Heart right ventricle (tissue), 16 donors: Measurements from ENCODE around the gene RASGRF2. TPM values are rescaled to one million over a fixed set of nuclear protein-coding genes. Genes with fewer than 3 reads are reported as not detected.

Experiments
- ATAC-seq, 8 donors: fragments of 200-7000 bp; cut with Tn5 transposase; one replicate each; pipeline ENCODE4 v1.9.1; 2020; ENCODE audit warnings: mild to moderate bottlenecking in 8 of 8, moderate library complexity in 8 of 8, moderate number of reproducible peaks in 1 of 8
- DNase-seq, 2 donors: peaks; one replicate each; pipeline ENCODE4 v3.0.0-alpha.2; 2020
- H3K27ac ChIP-seq, 10 donors: fragments of 200-600 bp; sonication (generic) in 2 of 10; one replicate each; pipeline versions ENCODE4 v1.5.0 to v1.8.0; 2020 to 2022; ENCODE audit warnings: mild to moderate bottlenecking in 3 of 10
- H3K27me3 ChIP-seq, 7 donors: fragments of 200-600 bp; one replicate each; pipeline ENCODE4 v1.8.0; 2021 to 2022; ENCODE audit warnings: mild to moderate bottlenecking in 2 of 7
- H3K36me3 ChIP-seq, 9 donors: fragments of 200-600 bp; sonication (generic) in 1 of 9; one replicate each; pipeline versions ENCODE4 v1.5.0 to v1.8.0; 2020 to 2022; ENCODE audit warnings: mild to moderate bottlenecking in 2 of 9
- H3K4me1 ChIP-seq, 9 donors: fragments of 200-600 bp; sonication (generic) in 1 of 9; one replicate each; pipeline versions ENCODE4 v1.5.0 to v1.8.0; 2020 to 2022; ENCODE audit warnings: mild to moderate bottlenecking in 4 of 9
- H3K4me3 ChIP-seq, 10 donors: fragments of 200-600 bp; sonication (generic) in 2 of 10; one replicate each; pipeline versions ENCODE4 v1.5.0 to v1.8.0; 2020 to 2022; ENCODE audit warnings: mild to moderate bottlenecking in 7 of 10, moderate library complexity in 2 of 10
- H3K9me3 ChIP-seq, 11 donors: fragments of 200-600 bp in 10 of 11; sonication (generic) in 2 of 11; one replicate each; pipeline versions ENCODE4 v1.5.0 to v1.8.0; 2013 to 2022; ENCODE audit warnings: mild to moderate bottlenecking in 2 of 11, control low read depth in 1 of 11, moderate library complexity in 1 of 11
- WGBS, 2 donors: extraction: QIAGEN DNeasy Blood & Tissue Kit; methylation state at CpG; one replicate each; pipeline ENCODE4 v1.1.7; 2013; ENCODE audit warnings: inconsistent platforms in 1 of 2; 5-methylcytosine and 5-hydroxymethylcytosine counted together
- intact Hi-C, 10 donors: fragments of 100-400 bp; cut with DNase I; formaldehyde crosslinking; loops; one replicate each; pipeline versions ENCODE4 v1.11.1 to v1.14.2; 2022
- polyA plus RNA-seq, 2 donors: library from polyadenylated mRNA; stranded (reverse); fragments of 200-250 nt; gene quantifications; one replicate each; pipeline ENCODE4 v1.2.3, GENCODE V29; 2013
- total RNA-seq, 10 donors: library from RNA; stranded (reverse); fragmentation: NEBNext Ultra II Directional in 3 of 10; extraction: Animal tissue kit (Norgen Biotek cat#: 25700) in 3 of 10; gene quantifications; one replicate each; pipeline versions ENCODE4 v1.2.1 to v1.2.4, GENCODE V29; 2021 to 2023
- TF ChIP-seq, protein P1 (sequence below), 9 donors: fragments of 200-600 bp; sonication (generic) in 2 of 9; IDR thresholded peaks; one replicate each; pipeline versions ENCODE4 v1.5.0 to v1.8.0; 2021 to 2022; ENCODE audit warnings: antibody characterized with exemption in 9 of 9, mild to moderate bottlenecking in 5 of 9, moderate library complexity in 1 of 9
- donor health status: Arrhythmogenic right ventricular cardiomyopathy.
- donor health status: ischemic (EF 13 %, LVEDD 7.1; RV severe dilation, severe dysfunction).
- donor health status: healthy with polysubstance abuse.
- donor health status: DM: no; HTN: yes; CAD: no.
- donor health status: DM: no; HTN: no; CAD: no.
- donor health status: ischemic (EF 25% LVEDD 6.9; RV normal size, moderate dysfunction).
- donor health status: ischemic (EF 25% LVEDD 5.7; RV mildly dilated, moderate dysfunction).
- donor health status: healthy.
- donor health status: DM: yes; HTN: yes; CAD: no.
- donor health status: Ischemic cardiomyopathy.
- donor health status: ischemic (EF 35%, LVEDD 5.7; RV mildly dilated, moderate dysfunction).
- donor health status: nonischemic (EF 11% LVEDD 7.7; RV severe dilation, severe dysfunction).
- donor health status: DM: yes; HTN: yes; CAD: no.
- donor health status: PGD.
- donor health status: ischemic (EF 29% LVEDD 5.4; RV normal size, mild dysfunction).
- donor health status: nonischemic (EF 23%, LVEDD 6.1; RV moderate dilation, normal function).

The RASGRF2 gene
- total and polyA plus RNA-seq, 12 donors: 2.9 to 13.4 (median 6.8) TPM

DNA sequence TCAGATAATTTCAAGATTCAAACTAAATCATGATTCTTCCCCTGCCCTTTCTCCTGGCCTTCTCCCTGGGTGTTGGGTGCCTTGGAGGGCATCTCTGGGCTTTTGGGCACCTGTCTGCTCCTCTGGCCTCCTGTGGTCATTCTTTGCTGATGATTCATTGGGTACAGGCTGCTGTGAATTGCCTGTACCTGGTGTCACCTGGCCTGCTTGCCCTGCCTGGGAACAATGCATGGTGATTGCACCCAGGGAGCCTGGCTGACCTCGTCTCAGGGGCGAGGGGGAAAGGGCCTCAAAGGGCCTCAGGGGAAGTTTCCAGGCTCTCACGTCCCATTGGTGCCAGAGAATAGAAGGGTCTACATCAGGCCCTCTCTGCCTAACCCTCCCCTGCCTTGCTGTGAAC is 252.9 kb downstream of the RASGRF2 start:
- DNase-seq (no peak), ATAC-seq (no peak)
- intact Hi-C loops: no loop called here
- no peaks in the 10 kb centered on the region for H3K27me3 ChIP-seq
- H3K4me1 ChIP-seq: no peaks in the 10 kb centered on the region
- no peak overlapping the region for H3K27ac ChIP-seq
- H3K9me3 ChIP-seq: no peaks in the 10 kb centered on the region
- WGBS, 2 donors: 92 to 93% methylated on average over 3 of the region's 3 CpGs
- H3K36me3 ChIP-seq: peaks cover 0 to 75% (median 0%) of the 10 kb centered on the region in 9 donors
- TF ChIP-seq, protein P1, sequence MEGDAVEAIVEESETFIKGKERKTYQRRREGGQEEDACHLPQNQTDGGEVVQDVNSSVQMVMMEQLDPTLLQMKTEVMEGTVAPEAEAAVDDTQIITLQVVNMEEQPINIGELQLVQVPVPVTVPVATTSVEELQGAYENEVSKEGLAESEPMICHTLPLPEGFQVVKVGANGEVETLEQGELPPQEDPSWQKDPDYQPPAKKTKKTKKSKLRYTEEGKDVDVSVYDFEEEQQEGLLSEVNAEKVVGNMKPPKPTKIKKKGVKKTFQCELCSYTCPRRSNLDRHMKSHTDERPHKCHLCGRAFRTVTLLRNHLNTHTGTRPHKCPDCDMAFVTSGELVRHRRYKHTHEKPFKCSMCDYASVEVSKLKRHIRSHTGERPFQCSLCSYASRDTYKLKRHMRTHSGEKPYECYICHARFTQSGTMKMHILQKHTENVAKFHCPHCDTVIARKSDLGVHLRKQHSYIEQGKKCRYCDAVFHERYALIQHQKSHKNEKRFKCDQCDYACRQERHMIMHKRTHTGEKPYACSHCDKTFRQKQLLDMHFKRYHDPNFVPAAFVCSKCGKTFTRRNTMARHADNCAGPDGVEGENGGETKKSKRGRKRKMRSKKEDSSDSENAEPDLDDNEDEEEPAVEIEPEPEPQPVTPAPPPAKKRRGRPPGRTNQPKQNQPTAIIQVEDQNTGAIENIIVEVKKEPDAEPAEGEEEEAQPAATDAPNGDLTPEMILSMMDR (IDR thresholded peaks at IDR 0.05): no peak
- H3K4me3 ChIP-seq: no peak overlapping the region

DNA sequence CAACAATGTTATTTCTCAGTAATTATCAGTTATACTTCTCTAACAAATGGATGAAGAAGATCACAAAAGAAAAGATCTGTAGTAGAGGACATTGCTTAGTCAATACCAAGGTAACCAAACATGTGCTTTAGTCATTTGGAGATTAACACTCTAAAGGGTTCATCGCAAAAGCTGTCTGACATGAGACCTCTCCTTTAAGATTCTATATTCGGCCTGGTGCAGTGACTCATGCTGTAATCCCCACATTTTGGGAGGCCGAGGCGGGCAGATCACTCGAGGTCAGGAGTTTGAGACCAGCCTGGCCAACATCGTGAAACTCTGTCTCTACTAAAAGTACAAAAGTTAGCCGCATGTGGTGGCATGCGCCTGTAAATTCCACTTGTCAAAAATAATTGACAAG is 254.7 kb downstream of the RASGRF2 start:
- TF ChIP-seq, protein P1 (IDR thresholded peaks at IDR 0.05): no peak
- peaks cover 0 to 73% (median 0%) of the 10 kb centered on the region in 9 donors for H3K36me3 ChIP-seq
- no peaks in the 10 kb centered on the region for H3K4me1 ChIP-seq
- H3K4me3 ChIP-seq: no peak overlapping the region
- WGBS, 2 donors: 95 to 96% methylated on average over 8 of the region's 8 CpGs
- intact Hi-C loops: no loop called here
- H3K9me3 ChIP-seq: no peaks in the 10 kb centered on the region
- no peaks in the 10 kb centered on the region for H3K27me3 ChIP-seq
- DNase-seq (no peak), ATAC-seq (no peak)
- H3K27ac ChIP-seq: no peak overlapping the region

DNA sequence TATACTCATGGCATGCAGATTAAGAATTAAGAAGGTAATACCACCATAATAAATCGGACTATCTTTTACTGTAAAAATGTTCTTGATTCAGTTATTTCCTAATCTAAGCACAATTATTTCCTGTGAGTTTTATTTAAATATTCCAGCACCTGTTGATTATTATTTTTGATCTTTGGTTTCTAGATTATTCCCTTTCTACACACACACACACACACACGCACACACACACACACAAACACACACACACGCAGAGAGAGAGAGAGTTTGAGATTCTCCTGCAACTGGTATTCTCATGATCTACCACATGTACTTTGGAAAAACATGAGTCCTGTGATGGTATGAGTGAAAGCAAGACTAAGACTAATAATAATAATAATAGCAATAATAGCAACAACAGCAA is 256.0 kb downstream of the RASGRF2 start:
- H3K4me3 ChIP-seq: no peak overlapping the region
- H3K4me1 ChIP-seq: no peaks in the 10 kb centered on the region
- H3K9me3 ChIP-seq: no peaks in the 10 kb centered on the region
- 54 to 62% methylated on average over 3 of the region's 3 CpGs for WGBS, 2 donors
- peaks cover 0 to 77% (median 0%) of the 10 kb centered on the region in 9 donors for H3K36me3 ChIP-seq
- intact Hi-C loops: no loop called here
- no peak for DNase-seq
- no peak overlapping the region for H3K27ac ChIP-seq
- no peaks in the 10 kb centered on the region for H3K27me3 ChIP-seq
- ATAC-seq: no peak
- TF ChIP-seq, protein P1 (IDR thresholded peaks at IDR 0.05): no peak

- ATAC-seq (no peak), DNase-seq (no peak)
- Histone ChIP-seq H3K4me3 (no peak overlapping the region), H3K9me3 (no peaks in the 10 kb centered on the region), H3K36me3 (peaks cover 0 to 67% (median 0%) of the 10 kb centered on the region in 9 donors), H3K27ac (no peak overlapping the region), H3K27me3 (no peaks in the 10 kb centered on the region), H3K4me1 (no peaks in the 10 kb centered on the region)
- TF ChIP-seq, protein P1 (IDR thresholded peaks at IDR 0.05): no peak
- intact Hi-C loops: no loop called here
- WGBS, 2 donors: 94 to 98% methylated on average over 3 of the region's 3 CpGs
Measured at GRCh38 chr5:81219389-81219788, 259.2 kb downstream of the RASGRF2 start.
